K562 (cell line): Measurements from ENCODE around the gene HEXIM2. TPM values are rescaled to one million over a fixed set of nuclear protein-coding genes. Genes with fewer than 3 reads are reported as not detected.
A peak's percentile ranks its signal among the peaks of the same experiment; 100 is the strongest.

ENCODE experiments used
- BCL6 ChIP-seq: fragments of 250-450 bp; sonication (Bioruptor Pico); IDR thresholded peaks from 2 replicates; pipeline ENCODE4 v1.4.0; 2020
- FOXJ2 ChIP-seq: fragments of 200-800 bp; sonication (Bioruptor generic); IDR thresholded peaks from 2 replicates; pipeline ENCODE4 v1.6.1; 2016; ENCODE audit warnings: missing genetic modification characterization, missing compliant biosample characterization
- RAD51 ChIP-seq: fragments of 450-650 bp; IDR thresholded peaks from 2 replicates; pipeline ENCODE4 v1.7.1; 2016; ENCODE audit warnings: low read depth, mild to moderate bottlenecking, borderline replicate concordance
- RBM22 ChIP-seq: fragments of 200-400 bp; formaldehyde crosslinking; IDR thresholded peaks from 2 replicates; pipeline ENCODE4 v1.6.1; 2018; ENCODE audit warnings: low read length, low read depth; ENCODE audit not compliant: poor library complexity, severe bottlenecking
- SAFB ChIP-seq: fragments of 200-400 bp; formaldehyde crosslinking; IDR thresholded peaks from 2 replicates; pipeline ENCODE4 v1.6.1; 2017; ENCODE audit warnings: low read depth, low read length, borderline replicate concordance
- SMC3 ChIP-seq: conservative IDR thresholded peaks from 2 replicates; pipeline ENCODE4 v1.6.1; 2011; ENCODE audit warnings: low read depth, low read length, improper control_type of control experiment; ENCODE audit not compliant: insufficient read depth
- TAF1 ChIP-seq: IDR thresholded peaks from 2 replicates; pipeline ENCODE4 v1.6.1; 2011; ENCODE audit warnings: mild to moderate bottlenecking, low read length, moderate library complexity; ENCODE audit not compliant: insufficient read depth, control insufficient read depth, severe bottlenecking; ENCODE audit errors: extremely low read depth
- TFAM ChIP-seq: fragments of 250-450 bp; sonication (Bioruptor Pico); conservative IDR thresholded peaks from 2 replicates; pipeline ENCODE4 v1.5.0; 2021; ENCODE audit warnings: mild to moderate bottlenecking, moderate library complexity
- ZNF398 ChIP-seq: fragments of 250-450 bp; sonication (Bioruptor Pico); IDR thresholded peaks from 2 replicates; pipeline ENCODE4 v1.8.0; 2021; ENCODE audit warnings: moderate library complexity, mild to moderate bottlenecking, inconsistent platforms
- ZNF407 ChIP-seq: fragments of 450-650 bp; IDR thresholded peaks from 2 replicates; pipeline ENCODE4 v1.6.1; 2016; ENCODE audit warnings: low read depth
- ZNF57 ChIP-seq: fragments of 450-650 bp; formaldehyde crosslinking; IDR thresholded peaks from 2 replicates; pipeline ENCODE4 v1.4.0; 2020; ENCODE audit warnings: mild to moderate bottlenecking, moderate library complexity
- ZNF589 ChIP-seq: fragments of 200-800 bp; sonication (Bioruptor generic); IDR thresholded peaks from 2 replicates; pipeline ENCODE4 v1.6.1; 2016; ENCODE audit warnings: low read depth, missing genetic modification characterization, missing compliant biosample characterization
- polyA plus RNA-seq, 8 experiments: library from polyadenylated mRNA; depleted of rRNA in 4 of 8; stranded (reverse) in 5 of 8; unstranded in 3 of 8; fragments of >200 nt; fragmentation: Nextera tagmentation in 2 of 8; fragmentation: Illumina TruSeq in 1 of 8; extraction: Ambion mirVana in 2 of 8; extraction: Trizol in 1 of 8; gene quantifications; 2 replicates each; pipeline versions ENCODE4 v1.2.1 to v1.2.3, GENCODE V29; 2011 to 2014; ENCODE audit warnings: inconsistent platforms in 1 of 8, missing spikeins in 1 of 8
- total RNA-seq, 7 experiments: library from RNA; depleted of rRNA in 6 of 7; stranded (reverse); fragments of >200 nt in 6 of 7; fragmentation: Illumina TruSeq in 2 of 7; extraction: Trizol in 2 of 7; gene quantifications; 2 replicates each; pipeline versions ENCODE4 v1.2.1 to v1.2.3, GENCODE V29; 2011 to 2021; ENCODE audit warnings: low replicate concordance in 1 of 7
- TF ChIP-seq, protein P1 (sequence below): fragments of 250-450 bp; sonication (Bioruptor Pico); IDR thresholded peaks from 2 replicates; pipeline ENCODE4 v1.9.0; 2021; ENCODE audit warnings: mild to moderate bottlenecking, inconsistent platforms

Gene HEXIM2
- total and polyA plus RNA-seq, 9 of the 15 experiments (the other 6 are each of a cell fraction or from before 2014, with no cell fraction given), result 0.69 to 3.4 (median 1.1) TPM; not detected in 2

DNA sequence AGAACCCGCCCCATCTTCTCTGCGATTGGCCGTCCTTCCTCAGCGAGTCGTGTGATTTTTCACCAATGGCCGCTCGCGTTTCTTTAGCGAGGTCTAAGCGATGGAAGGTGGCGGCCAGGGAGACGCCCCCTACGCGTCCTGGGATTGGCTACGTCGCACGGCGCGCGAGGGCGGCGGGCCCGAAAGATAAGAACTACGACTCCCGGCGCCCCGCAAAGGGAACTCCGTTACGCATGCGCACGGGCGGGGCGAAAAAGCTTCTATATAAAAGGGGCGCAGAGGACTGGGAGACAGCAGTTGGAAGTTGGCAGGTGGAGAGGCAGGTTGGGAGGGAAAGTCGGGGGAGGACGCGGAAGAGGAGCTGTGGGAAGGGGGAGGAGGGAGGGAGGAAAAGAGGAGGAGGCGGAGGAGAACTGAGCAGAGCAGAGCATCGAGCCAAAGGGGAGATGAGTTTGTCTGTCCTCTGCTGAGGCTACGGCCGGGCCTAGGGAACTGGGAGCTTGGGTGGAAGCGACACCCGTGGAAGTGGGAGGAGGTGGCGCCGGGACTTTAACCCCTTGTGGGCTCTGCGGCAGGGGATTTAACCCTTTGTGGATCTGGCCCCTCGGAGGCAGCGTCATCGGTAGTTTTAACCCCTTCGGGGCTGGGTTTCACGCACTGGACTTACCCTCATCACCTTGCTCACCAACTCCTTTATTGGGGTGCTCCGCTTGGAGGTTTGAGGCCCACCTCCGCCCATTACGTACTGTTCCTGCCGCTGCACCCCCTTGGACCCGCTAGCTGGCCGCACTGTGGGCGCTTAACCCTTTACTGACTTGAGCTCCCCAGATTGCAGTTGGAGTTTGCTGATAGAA is 13.3 kb upstream of the HEXIM2 start, which contains the start of gene HEXIM1 (continued):
- TF ChIP-seq, protein P1, sequence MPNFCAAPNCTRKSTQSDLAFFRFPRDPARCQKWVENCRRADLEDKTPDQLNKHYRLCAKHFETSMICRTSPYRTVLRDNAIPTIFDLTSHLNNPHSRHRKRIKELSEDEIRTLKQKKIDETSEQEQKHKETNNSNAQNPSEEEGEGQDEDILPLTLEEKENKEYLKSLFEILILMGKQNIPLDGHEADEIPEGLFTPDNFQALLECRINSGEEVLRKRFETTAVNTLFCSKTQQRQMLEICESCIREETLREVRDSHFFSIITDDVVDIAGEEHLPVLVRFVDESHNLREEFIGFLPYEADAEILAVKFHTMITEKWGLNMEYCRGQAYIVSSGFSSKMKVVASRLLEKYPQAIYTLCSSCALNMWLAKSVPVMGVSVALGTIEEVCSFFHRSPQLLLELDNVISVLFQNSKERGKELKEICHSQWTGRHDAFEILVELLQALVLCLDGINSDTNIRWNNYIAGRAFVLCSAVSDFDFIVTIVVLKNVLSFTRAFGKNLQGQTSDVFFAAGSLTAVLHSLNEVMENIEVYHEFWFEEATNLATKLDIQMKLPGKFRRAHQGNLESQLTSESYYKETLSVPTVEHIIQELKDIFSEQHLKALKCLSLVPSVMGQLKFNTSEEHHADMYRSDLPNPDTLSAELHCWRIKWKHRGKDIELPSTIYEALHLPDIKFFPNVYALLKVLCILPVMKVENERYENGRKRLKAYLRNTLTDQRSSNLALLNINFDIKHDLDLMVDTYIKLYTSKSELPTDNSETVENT (CRISPR knock-in tag), result peak; percentile 97
- TF ChIP-seq ZNF398 (CRISPR knock-in tag) (no peak), ZNF407 (no peak; the same call in 1 of the 2 replicates), ZNF589 (CRISPR knock-in tag) (no peak; the same call in 1 of the 2 replicates), BCL6 (CRISPR knock-in tag) (0 out of 2 replicates have a peak, but pooled peaks have one; percentile 63), FOXJ2 (tag) (no peak), ZNF57 (peak; percentile 75; the same call in 1 of the 2 replicates), RBM22 (peak; percentile 98), RAD51 (peak; percentile 27; the same call in 1 of the 2 replicates), SMC3 (no peak), SAFB (peak; percentile 98), TAF1 (peak; percentile 100), TFAM (CRISPR knock-in tag) (no peak)
